HG03108 (cell line): ENCODE measurements around the gene GPSM1.

ENCODE experiments used
- ATAC-seq: cut with Tn5 transposase; IDR thresholded peaks from one replicate; pipeline ENCODE4 v1.9.1; 2021; ENCODE audit warnings: moderate library complexity; ENCODE audit not compliant: unreplicated experiment

GPSM1 gene

GRCh38 chr9:136372561-136373299 is 45.4 kb downstream of the GPSM1 start:
- ATAC-seq: no peak

- no peak for ATAC-seq
These were observed 46.2 kb downstream of the GPSM1 start, which contains the start of gene CARD9 for GRCh38 chr9:136373300-136374182. Gene CARD9 (minus strand): TSS chr9:136373669. CDS start chr9:136372078, 1,591 bp downstream.

- no peak for ATAC-seq
These were observed 46.8 kb downstream of the GPSM1 start for GRCh38 chr9:136374183-136374575.

- ATAC-seq: no peak
These were observed 47.8 kb downstream of the GPSM1 start for GRCh38 chr9:136375096-136375495.

GRCh38 chr9:136376457-136376856 is 49.1 kb downstream of the GPSM1 start:
- no peak for ATAC-seq

- no peak for ATAC-seq
These were observed 50.2 kb downstream of the GPSM1 start for GRCh38 chr9:136377341-136378169.

GRCh38 chr9:136378170-136379002 is 51.0 kb downstream of the GPSM1 start:
- no peak for ATAC-seq

- ATAC-seq: no peak
These were observed 51.6 kb downstream of the GPSM1 start for GRCh38 chr9:136379003-136379287.

- no peak for ATAC-seq
These were observed 52.1 kb downstream of the GPSM1 start for GRCh38 chr9:136379401-136379800.

GRCh38 chr9:136379891-136380290 is 52.6 kb downstream of the GPSM1 start:
- ATAC-seq: no peak

GRCh38 chr9:136380381-136380780 is 53.0 kb downstream of the GPSM1 start:
- ATAC-seq: no peak

GRCh38 chr9:136381311-136381710 is 54.0 kb downstream of the GPSM1 start:
- ATAC-seq: no peak

- ATAC-seq: no peak
These were observed 54.7 kb downstream of the GPSM1 start for GRCh38 chr9:136381966-136382513.

- no peak for ATAC-seq
These were observed 56.1 kb downstream of the GPSM1 start for GRCh38 chr9:136383436-136383835.

- no peak for ATAC-seq
These were observed 57.7 kb downstream of the GPSM1 start for GRCh38 chr9:136385015-136385414.

- ATAC-seq: no peak
These were observed 58.7 kb downstream of the GPSM1 start for GRCh38 chr9:136386018-136386417.

- no peak for ATAC-seq
These were observed 59.9 kb downstream of the GPSM1 start for GRCh38 chr9:136387217-136387616.

- ATAC-seq: no peak
These were observed 62.1 kb downstream of the GPSM1 start for GRCh38 chr9:136389396-136389795.

- no peak for ATAC-seq
These were observed 64.6 kb downstream of the GPSM1 start for GRCh38 chr9:136391737-136392537.
